OCI-LY7 (cell line): ENCODE data around the gene RBL2. TPM values are rescaled to one million over a fixed set of nuclear protein-coding genes. Genes with fewer than 3 reads are reported as not detected.

ENCODE experiments used
- BruUV-seq: library from RNA; stranded (reverse); fragments of 400-500 nt; replicated peaks from 2 replicates; lab custom pipeline; 2021; lab: Mats Ljungman, UMichigan
- CTCF ChIA-PET: fragments of 300-600 bp; sonication (Branson Sonifier 250); formaldehyde crosslinking; loops from one replicate; lab custom pipeline; 2022; ENCODE audit warnings: antibody characterized with exemption; ENCODE audit not compliant: unreplicated experiment; lab: Charles Lee
- POLR2A ChIA-PET: fragments of 300-600 bp; sonication (Branson Sonifier 250); formaldehyde crosslinking; loops from one replicate; lab custom pipeline; 2022; ENCODE audit warnings: antibody characterized with exemption; lab: Charles Lee
- DNase-seq: peaks from one replicate; pipeline ENCODE4 v3.0.0-alpha.2; 2015; ENCODE audit warnings: low spot score
- H2AFZ ChIP-seq: fragments of 200-600 bp; sonication (generic), shearing (Covaris generic); 2 replicates; pipeline ENCODE4 v1.6.1; 2014; ENCODE audit warnings: mild to moderate bottlenecking, antibody characterized with exemption, low read length, moderate library complexity
- H3K27ac ChIP-seq: fragments of 200-600 bp; sonication (generic); 2 replicates; pipeline ENCODE4 v1.5.1; 2014; ENCODE audit warnings: mixed run types, low read depth, mild to moderate bottlenecking, moderate library complexity, low read length, inconsistent platforms; ENCODE audit not compliant: poor library complexity, severe bottlenecking
- H3K36me3 ChIP-seq: fragments of 200-600 bp; sonication (generic); 2 replicates; pipeline ENCODE4 v1.6.1; 2014; ENCODE audit warnings: mild to moderate bottlenecking, antibody characterized with exemption, low read length, moderate library complexity, mixed read lengths; ENCODE audit not compliant: insufficient read depth
- H3K4me1 ChIP-seq: fragments of 200-600 bp; sonication (generic); 2 replicates; pipeline ENCODE4 v1.5.1; 2014; ENCODE audit warnings: mild to moderate bottlenecking, low read length; ENCODE audit not compliant: insufficient read depth, poor library complexity, severe bottlenecking
- H3K4me2 ChIP-seq: fragments of 200-600 bp; sonication (generic); 2 replicates; pipeline ENCODE4 v1.6.1; 2014; ENCODE audit warnings: mild to moderate bottlenecking, low read length
- H3K4me3 ChIP-seq: fragments of 200-600 bp; sonication (generic); 2 replicates; pipeline ENCODE4 v1.5.1; 2014; ENCODE audit warnings: mild to moderate bottlenecking, low read depth, low read length; ENCODE audit not compliant: poor library complexity, severe bottlenecking
- H3K79me2 ChIP-seq: fragments of 200-600 bp; sonication (generic); 2 replicates; pipeline ENCODE4 v1.6.1; 2016; ENCODE audit warnings: low read depth, mild to moderate bottlenecking, low read length, moderate library complexity, mixed read lengths; ENCODE audit not compliant: insufficient read depth
- H3K9me2 ChIP-seq: fragments of 200-600 bp; sonication (generic); 2 replicates; pipeline ENCODE4 v1.6.1; 2016; ENCODE audit warnings: mild to moderate bottlenecking, low read length, mixed read lengths; ENCODE audit not compliant: insufficient read depth
- H3K9me3 ChIP-seq: fragments of 200-600 bp; sonication (generic); 2 replicates; pipeline ENCODE4 v1.6.1; 2014; ENCODE audit warnings: mild to moderate bottlenecking, mixed run types, low read length, mixed read lengths
- H4K20me1 ChIP-seq: fragments of 200-600 bp; sonication (generic); 2 replicates; pipeline ENCODE4 v1.6.1; 2014; ENCODE audit warnings: mild to moderate bottlenecking, antibody characterized with exemption, low read length, moderate library complexity, mixed read lengths; ENCODE audit not compliant: insufficient read depth
- CTCF ChIP-seq: fragments of 200-600 bp; sonication (generic); conservative IDR thresholded peaks from 2 replicates; pipeline ENCODE4 v1.5.1; 2014; ENCODE audit warnings: mild to moderate bottlenecking, antibody characterized with exemption, low read length, moderate library complexity, mixed read lengths
- EZH2phosphoT487 ChIP-seq: fragments of 200-600 bp; sonication (generic); IDR thresholded peaks from 2 replicates; pipeline ENCODE4 v1.6.1; 2018; ENCODE audit warnings: low read depth, borderline replicate concordance, mild to moderate bottlenecking, mixed run types, antibody characterized with exemption, low read length, moderate library complexity, mixed read lengths
- intact Hi-C: fragments of 100-400 bp; cut with micrococcal nuclease; formaldehyde crosslinking; loops from one replicate; pipeline ENCODE4 v1.10.0; 2022; ENCODE audit not compliant: unreplicated experiment
- total RNA-seq, 2 experiments: library from RNA; depleted of rRNA in 1 of 2; stranded (reverse); fragments of >200 nt in 1 of 2; shearing (Covaris generic) in 1 of 2; gene quantifications; 2 replicates each; pipeline ENCODE4 v1.2.3, GENCODE V29; 2014 to 2022

Gene RBL2
- total RNA-seq, 2 experiments from 2014 or later = 51.1 to 69.0 TPM

- no peak for TF ChIP-seq EZH2phosphoT487
- TF ChIP-seq CTCF = no peak
- Histone ChIP-seq H3K9me3 (no peaks in the 10 kb centered on the region), H3K4me3 (peak overlapping the region; percentile 83), H3K9me2 (no peaks in the 10 kb centered on the region), H3K27ac (peak overlapping the region; percentile 80), H4K20me1 (peaks cover 20% of the 10 kb centered on the region), H3K4me1 (peaks cover 17% of the 10 kb centered on the region), H3K4me2 (peak overlapping the region; percentile 80), H2AFZ (peak overlapping the region; percentile 100; the same call in 1 of the 2 replicates), H3K79me2 (peaks cover 40% of the 10 kb centered on the region), H3K36me3 (peaks cover 24% of the 10 kb centered on the region)
- BruUV-seq = no TSS peak
- intact Hi-C loops = loop anchor here (1.0 kb wide), 1 partner anchor 68 kb away; the partner anchor contains the start of gene AKTIP
- ChIA-PET CTCF (interaction anchor here (0.6 to 1.1 kb wide), 2 partner anchors 11 to 388 kb away, joined by 3 to 14 read pairs; no protein-coding TSS in a partner anchor), POLR2A (interaction anchor here (1.4 to 3.1 kb wide), 5 partner anchors 11 to 69 kb away, joined by 5 to 10 read pairs (median 7); no protein-coding TSS in a partner anchor)
- peak; percentile 86 for DNase-seq
Observed at GRCh38 chr16:53435066-53435688, 906 bp downstream of the RBL2 start.

- Histone ChIP-seq H3K27ac (no peak overlapping the region), H3K4me3 (no peak overlapping the region), H4K20me1 (peaks cover 20% of the 10 kb centered on the region), H3K9me3 (peaks cover 9% of the 10 kb centered on the region; the same call in 1 of the 2 replicates), H3K4me1 (peaks cover 12% of the 10 kb centered on the region), H3K36me3 (peaks cover 72% of the 10 kb centered on the region), H3K9me2 (no peaks in the 10 kb centered on the region), H2AFZ (no peak overlapping the region), H3K79me2 (peaks cover 36% of the 10 kb centered on the region), H3K4me2 (no peak overlapping the region)
- no TSS peak for BruUV-seq
- no peak for DNase-seq
- POLR2A ChIA-PET = interaction anchor here (0.7 to 1.1 kb wide), 2 partner anchors 17 to 1940 kb away, joined by 3 read pairs; no protein-coding TSS in a partner anchor
- intact Hi-C loops = no loop called here
- CTCF ChIA-PET = no interaction called here
- TF ChIP-seq CTCF (no peak), EZH2phosphoT487 (no peak)
Observed at GRCh38 chr16:53440125-53440524, 5.9 kb downstream of the RBL2 start.

GRCh38 chr16:53445534-53445933 lies 11.3 kb downstream of the RBL2 start:
- H3K27ac ChIP-seq = no peak overlapping the region
- no peak overlapping the region for H3K4me3 ChIP-seq
- intact Hi-C loops = no loop called here
- no peaks in the 10 kb centered on the region for H3K79me2 ChIP-seq
- H3K4me2 ChIP-seq = no peak overlapping the region
- no peaks in the 10 kb centered on the region for H3K9me2 ChIP-seq
- TF ChIP-seq CTCF (no peak), EZH2phosphoT487 (no peak)
- H3K36me3 ChIP-seq = peaks cover 74% of the 10 kb centered on the region
- H3K9me3 ChIP-seq = peaks cover 9% of the 10 kb centered on the region; the same call in 1 of the 2 replicates
- no TSS peak for BruUV-seq
- no peak overlapping the region for H2AFZ ChIP-seq
- ChIA-PET CTCF (interaction anchor here (1.5 kb wide), 1 partner anchor 10 kb away, joined by 3 read pairs; no protein-coding TSS in a partner anchor), POLR2A (interaction anchor here (0.6 to 1.5 kb wide), 5 partner anchors 10 to 474 kb away, joined by 3 to 7 read pairs (median 3); no protein-coding TSS in a partner anchor)
- no peaks in the 10 kb centered on the region for H4K20me1 ChIP-seq
- DNase-seq = no peak
- peaks cover 13% of the 10 kb centered on the region for H3K4me1 ChIP-seq
